SK-N-MC (cell line): ENCODE results near the gene GNG13.

Source experiments
- EZH2 ChIP-seq: fragments of 200-600 bp; sonication (generic); IDR thresholded peaks from one replicate; pipeline ENCODE4 v1.6.1; 2017; ENCODE audit warnings: antibody characterized with exemption
- FOXP2 ChIP-seq: optimal IDR thresholded peaks from 2 replicates; pipeline ENCODE3; 2011; ENCODE audit warnings: mild to moderate bottlenecking, moderate library complexity; ENCODE audit not compliant: insufficient read depth; ENCODE audit errors: extremely low read length, control extremely low read depth
- POLR2AphosphoS5 ChIP-seq: IDR thresholded peaks from 2 replicates; pipeline ENCODE4 v1.6.1; 2012; ENCODE audit warnings: mild to moderate bottlenecking, low read depth, low read length, borderline replicate concordance

GRCh38 chr16:764848-765487, 35.6 kb downstream of the GNG13 start:
- TF ChIP-seq EZH2 (no peak), FOXP2 (no peak), POLR2AphosphoS5 (no peak)
